Muscle layer of colon (tissue), 2 donors: ENCODE results near the gene INPP5A.
A peak's percentile ranks its signal among the peaks of the same experiment; 100 is the strongest.

Experiments
- H3K27ac ChIP-seq: one replicate; pipeline ENCODE4 v1.7.0; 2013; ENCODE audit warnings: low read depth, mild to moderate bottlenecking, low read length, moderate library complexity
- H3K27me3 ChIP-seq, 2 donors: one replicate each; pipeline ENCODE4 v1.7.0; 2013; ENCODE audit warnings: low read length in 2 of 2, mild to moderate bottlenecking in 2 of 2; ENCODE audit not compliant: insufficient read depth in 2 of 2, control insufficient read depth in 1 of 2
- H3K36me3 ChIP-seq: one replicate; pipeline ENCODE4 v1.7.0; 2013; ENCODE audit warnings: mild to moderate bottlenecking, low read length; ENCODE audit not compliant: insufficient read depth
- H3K4me1 ChIP-seq: one replicate; pipeline ENCODE4 v1.7.0; 2013; ENCODE audit warnings: mild to moderate bottlenecking, low read length; ENCODE audit not compliant: insufficient read depth
- H3K4me3 ChIP-seq, 2 donors: one replicate each; pipeline ENCODE4 v1.7.0; 2013; ENCODE audit warnings: low read length in 2 of 2, low read depth in 1 of 2, mild to moderate bottlenecking in 1 of 2, moderate library complexity in 1 of 2
- H3K9ac ChIP-seq: one replicate; pipeline ENCODE4 v1.7.0; 2013; ENCODE audit warnings: low read length
- H3K9me3 ChIP-seq: one replicate; pipeline ENCODE4 v1.7.0; 2013; ENCODE audit warnings: mild to moderate bottlenecking, low read length
- donor health status: abdominal sarcoma.
- donor health status: Adenocarcinoma of cecum.

Gene INPP5A

GRCh38 chr10:132696728-132697577, 159.4 kb downstream of the INPP5A start:
- peaks cover 18% of the 10 kb centered on the region for H3K4me1 ChIP-seq
- H3K27me3 ChIP-seq, result no peaks in the 10 kb centered on the region
- no peak overlapping the region for H3K9ac ChIP-seq
- H3K27ac ChIP-seq, result no peak overlapping the region
- peaks cover 5% of the 10 kb centered on the region for H3K36me3 ChIP-seq
- no peak overlapping the region for H3K4me3 ChIP-seq
- no peaks in the 10 kb centered on the region for H3K9me3 ChIP-seq

- no peak overlapping the region for H3K9ac ChIP-seq
- H3K4me3 ChIP-seq, result no peak overlapping the region
- peaks cover 5% of the 10 kb centered on the region for H3K36me3 ChIP-seq
- H3K27ac ChIP-seq, result no peak overlapping the region
- no peaks in the 10 kb centered on the region for H3K9me3 ChIP-seq
- peaks cover 18% of the 10 kb centered on the region for H3K4me1 ChIP-seq
- no peaks in the 10 kb centered on the region for H3K27me3 ChIP-seq
Measured at GRCh38 chr10:132697578-132698200, 160.1 kb downstream of the INPP5A start.

GRCh38 chr10:132698211-132698751, 160.7 kb downstream of the INPP5A start:
- Histone ChIP-seq H3K9me3 (no peaks in the 10 kb centered on the region), H3K27ac (no peak overlapping the region), H3K4me3 (no peak overlapping the region), H3K27me3 (no peaks in the 10 kb centered on the region), H3K36me3 (peaks cover 5% of the 10 kb centered on the region), H3K9ac (no peak overlapping the region), H3K4me1 (peaks cover 18% of the 10 kb centered on the region)

- H3K27ac ChIP-seq, result no peak overlapping the region
- H3K4me1 ChIP-seq, result peaks cover 18% of the 10 kb centered on the region
- H3K9me3 ChIP-seq, result no peaks in the 10 kb centered on the region
- no peak overlapping the region for H3K4me3 ChIP-seq
- H3K27me3 ChIP-seq, result no peaks in the 10 kb centered on the region
- H3K9ac ChIP-seq, result no peak overlapping the region
- peaks cover 5% of the 10 kb centered on the region for H3K36me3 ChIP-seq
Measured at GRCh38 chr10:132698761-132699391, 161.3 kb downstream of the INPP5A start.

- H3K36me3 ChIP-seq, result peaks cover 5% of the 10 kb centered on the region
- H3K27ac ChIP-seq, result peak overlapping the region; percentile 91
Measured at GRCh38 chr10:132699411-132700155, 162.0 kb downstream of the INPP5A start.

GRCh38 chr10:132700156-132701098, 162.8 kb downstream of the INPP5A start:
- Histone ChIP-seq H3K9ac (peak overlapping the region; percentile 14), H3K27ac (peak overlapping the region; percentile 91)

More at GRCh38 chr10:132699411-132700155, 162.0 kb downstream of the INPP5A start:
- Histone ChIP-seq H3K4me1 (peaks cover 18% of the 10 kb centered on the region), H3K9me3 (no peaks in the 10 kb centered on the region), H3K9ac (no peak overlapping the region), H3K4me3 (no peak overlapping the region), H3K27me3 (no peaks in the 10 kb centered on the region)

GRCh38 chr10:132701099-132701845, 163.7 kb downstream of the INPP5A start:
- Histone ChIP-seq H3K4me1 (peaks cover 18% of the 10 kb centered on the region), H3K9ac (no peak overlapping the region), H3K36me3 (peaks cover 14% of the 10 kb centered on the region), H3K9me3 (no peaks in the 10 kb centered on the region), H3K27ac (peak overlapping the region; percentile 38), H3K27me3 (no peaks in the 10 kb centered on the region), H3K4me3 (no peak overlapping the region)

More at GRCh38 chr10:132700156-132701098, 162.8 kb downstream of the INPP5A start:
- Histone ChIP-seq H3K9me3 (no peaks in the 10 kb centered on the region), H3K27me3 (no peaks in the 10 kb centered on the region), H3K4me1 (peaks cover 18% of the 10 kb centered on the region), H3K36me3 (peaks cover 11% of the 10 kb centered on the region), H3K4me3 (no peak overlapping the region)

- Histone ChIP-seq H3K27ac (no peak overlapping the region), H3K4me3 (no peak overlapping the region), H3K36me3 (peaks cover 14% of the 10 kb centered on the region), H3K27me3 (no peaks in the 10 kb centered on the region), H3K9me3 (no peaks in the 10 kb centered on the region), H3K9ac (no peak overlapping the region), H3K4me1 (peaks cover 18% of the 10 kb centered on the region)
Measured at GRCh38 chr10:132701846-132702190, 164.2 kb downstream of the INPP5A start.

GRCh38 chr10:132702601-132703418, 165.2 kb downstream of the INPP5A start:
- H3K9me3 ChIP-seq, result no peaks in the 10 kb centered on the region
- H3K36me3 ChIP-seq, result peaks cover 12% of the 10 kb centered on the region

More at GRCh38 chr10:132702601-132703418, 165.2 kb downstream of the INPP5A start:
- Histone ChIP-seq H3K27ac (no peak overlapping the region), H3K4me3 (no peak overlapping the region), H3K9ac (no peak overlapping the region), H3K4me1 (peaks cover 18% of the 10 kb centered on the region), H3K27me3 (no peaks in the 10 kb centered on the region)
